Tibial artery (tissue), 4 donors: ENCODE measurements around the gene MAPRE2.
A peak's percentile ranks its signal among the peaks of the same experiment; 100 is the strongest.

Experiments
- DNase-seq, 2 donors: peaks; one replicate each; pipeline ENCODE4 v3.0.0-alpha.2; 2019
- H3K27ac ChIP-seq, 2 donors: fragments of 200-600 bp; sonication (generic) in 1 of 2; 1 replicate in 1 of 2; 2 replicates in 1 of 2; pipeline ENCODE4 v1.5.1; 2018 to 2019; ENCODE audit warnings: mild to moderate bottlenecking in 1 of 2
- H3K27me3 ChIP-seq, 2 donors: fragments of 200-600 bp; sonication (generic) in 1 of 2; one replicate each; pipeline versions ENCODE4 v1.5.1 to v1.6.0; 2016 to 2019
- H3K36me3 ChIP-seq, 3 donors: fragments of 200-600 bp; sonication (generic) in 2 of 3; one replicate each; pipeline ENCODE4 v1.5.1; 2016 to 2019; ENCODE audit warnings: mild to moderate bottlenecking in 2 of 3
- H3K4me1 ChIP-seq, 4 donors: fragments of 200-600 bp; sonication (generic) in 2 of 4; 1 replicate in 3 of 4; 2 replicates in 1 of 4; pipeline ENCODE4 v1.5.1; 2016 to 2019
- H3K4me3 ChIP-seq, 2 donors: fragments of 200-600 bp; sonication (generic) in 1 of 2; 1 replicate in 1 of 2; 2 replicates in 1 of 2; pipeline ENCODE4 v1.5.1; 2018 to 2019; ENCODE audit warnings: mild to moderate bottlenecking in 2 of 2
- H3K9me3 ChIP-seq, 3 donors: fragments of 200-600 bp; sonication (generic) in 1 of 3; one replicate each; pipeline ENCODE4 v1.5.1; 2016 to 2019
- CTCF ChIP-seq, 2 experiments: fragments of 200-600 bp in 1 of 2; fragments of 450-650 bp in 1 of 2; IDR thresholded peaks; one replicate each; pipeline ENCODE4 v1.5.1; 2017 to 2019; ENCODE audit warnings: antibody characterized with exemption in 2 of 2, mild to moderate bottlenecking in 1 of 2, moderate library complexity in 1 of 2
- intact Hi-C: fragments of 100-400 bp; cut with DNase I; formaldehyde crosslinking; loops from one replicate; pipeline ENCODE4 v1.15.0; 2023; ENCODE audit warnings: low total_unique reads

The MAPRE2 gene

GRCh38 chr18:35076135-35076924 lies 35.1 kb downstream of the MAPRE2 start:
- Histone ChIP-seq H3K4me1 (peaks cover 0 to 73% (median 34%) of the 10 kb centered on the region in 4 donors), H3K36me3 (no peaks in the 10 kb centered on the region), H3K27me3 (no peaks in the 10 kb centered on the region), H3K4me3 (no peak overlapping the region), H3K27ac (peak overlapping the region; percentile 49 to 66), H3K9me3 (no peaks in the 10 kb centered on the region)
- intact Hi-C loops, result no loop called here
- no peak for TF ChIP-seq CTCF (IDR thresholded peaks at IDR 0.05)
- DNase-seq, result no peak

GRCh38 chr18:35077937-35078336 lies 36.7 kb downstream of the MAPRE2 start:
- Histone ChIP-seq H3K27me3 (no peaks in the 10 kb centered on the region), H3K4me1 (peaks cover 0 to 69% (median 25%) of the 10 kb centered on the region in 4 donors), H3K4me3 (no peak overlapping the region), H3K27ac (no peak overlapping the region), H3K9me3 (no peaks in the 10 kb centered on the region), H3K36me3 (no peaks in the 10 kb centered on the region)
- intact Hi-C loops, result no loop called here
- no peak for TF ChIP-seq CTCF (IDR thresholded peaks at IDR 0.05)
- DNase-seq, result no peak

GRCh38 chr18:35080058-35080457 lies 38.8 kb downstream of the MAPRE2 start:
- Histone ChIP-seq H3K9me3 (no peaks in the 10 kb centered on the region), H3K4me1 (peaks cover 0 to 69% (median 26%) of the 10 kb centered on the region in 4 donors), H3K27me3 (no peaks in the 10 kb centered on the region), H3K36me3 (no peaks in the 10 kb centered on the region), H3K27ac (no peak overlapping the region), H3K4me3 (no peak overlapping the region)
- DNase-seq, result no peak
- no peak for TF ChIP-seq CTCF (IDR thresholded peaks at IDR 0.05)
- intact Hi-C loops, result no loop called here

GRCh38 chr18:35083174-35083712 lies 42.0 kb downstream of the MAPRE2 start:
- Histone ChIP-seq H3K4me3 (peak overlapping the region; percentile 9 to 20), H3K27me3 (no peaks in the 10 kb centered on the region), H3K36me3 (no peaks in the 10 kb centered on the region), H3K4me1 (peaks cover 0 to 62% (median 18%) of the 10 kb centered on the region in 4 donors), H3K27ac (peak overlapping the region; percentile 61 to 64), H3K9me3 (no peaks in the 10 kb centered on the region)
- no peak for DNase-seq
- intact Hi-C loops, result no loop called here
- TF ChIP-seq CTCF (IDR thresholded peaks at IDR 0.05), result no peak

GRCh38 chr18:35084494-35085449 lies 43.6 kb downstream of the MAPRE2 start:
- Histone ChIP-seq H3K4me1 (peaks cover 0 to 72% (median 25%) of the 10 kb centered on the region in 4 donors), H3K9me3 (no peaks in the 10 kb centered on the region), H3K27me3 (no peaks in the 10 kb centered on the region), H3K36me3 (no peaks in the 10 kb centered on the region), H3K4me3 (no peak overlapping the region), H3K27ac (peak overlapping the region; percentile 61 to 64)
- no peak for TF ChIP-seq CTCF (IDR thresholded peaks at IDR 0.05)
- intact Hi-C loops, result no loop called here
- DNase-seq, result no peak
